ENCODE results near the gene DEK. TPM values are rescaled to one million over a fixed set of nuclear protein-coding genes. Genes with fewer than 3 reads are reported as not detected.
A peak's percentile ranks its signal among the peaks of the same experiment; 100 is the strongest.

Gene DEK
- total RNA-seq, 2 experiments from 2014 or later = 52.7 to 56.7 TPM

- POLR2A ChIA-PET = no interaction called here
- TF ChIP-seq, protein P1, sequence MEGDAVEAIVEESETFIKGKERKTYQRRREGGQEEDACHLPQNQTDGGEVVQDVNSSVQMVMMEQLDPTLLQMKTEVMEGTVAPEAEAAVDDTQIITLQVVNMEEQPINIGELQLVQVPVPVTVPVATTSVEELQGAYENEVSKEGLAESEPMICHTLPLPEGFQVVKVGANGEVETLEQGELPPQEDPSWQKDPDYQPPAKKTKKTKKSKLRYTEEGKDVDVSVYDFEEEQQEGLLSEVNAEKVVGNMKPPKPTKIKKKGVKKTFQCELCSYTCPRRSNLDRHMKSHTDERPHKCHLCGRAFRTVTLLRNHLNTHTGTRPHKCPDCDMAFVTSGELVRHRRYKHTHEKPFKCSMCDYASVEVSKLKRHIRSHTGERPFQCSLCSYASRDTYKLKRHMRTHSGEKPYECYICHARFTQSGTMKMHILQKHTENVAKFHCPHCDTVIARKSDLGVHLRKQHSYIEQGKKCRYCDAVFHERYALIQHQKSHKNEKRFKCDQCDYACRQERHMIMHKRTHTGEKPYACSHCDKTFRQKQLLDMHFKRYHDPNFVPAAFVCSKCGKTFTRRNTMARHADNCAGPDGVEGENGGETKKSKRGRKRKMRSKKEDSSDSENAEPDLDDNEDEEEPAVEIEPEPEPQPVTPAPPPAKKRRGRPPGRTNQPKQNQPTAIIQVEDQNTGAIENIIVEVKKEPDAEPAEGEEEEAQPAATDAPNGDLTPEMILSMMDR (IDR thresholded peaks at IDR 0.05) = no peak
- H3K36me3 Mint-ChIP-seq (ENCODE audit: low read depth) = peaks cover 73% of the 10 kb centered on the region
- no peaks in the 10 kb centered on the region for H3K4me1 ChIP-seq (ENCODE audit: insufficient read depth, low read length)
- H3K27me3 ChIP-seq (ENCODE audit: control insufficient read depth in 1 of 2, insufficient read depth in 2 of 2, low read length in 2 of 2) = no peaks in the 10 kb centered on the region
- DNase-seq (no peak), ATAC-seq (ENCODE audit: poor library complexity) (no peak)
- no peak overlapping the region for H3K27ac Mint-ChIP-seq
- H3K36me3 ChIP-seq (ENCODE audit: insufficient read depth, low read length) = peaks cover 27% of the 10 kb centered on the region
- H3K4me1 Mint-ChIP-seq (ENCODE audit: low read depth) = no peaks in the 10 kb centered on the region
- H3K27ac ChIP-seq (ENCODE audit: low read depth in 1 of 2, low read length in 2 of 2) = no peak overlapping the region
- no peak overlapping the region for H3K4me3 ChIP-seq (ENCODE audit: low read length)
- no peaks in the 10 kb centered on the region for H3K9me3 Mint-ChIP-seq
- no peaks in the 10 kb centered on the region for H3K9me3 ChIP-seq (ENCODE audit: control insufficient read depth in 1 of 2, insufficient read depth in 1 of 2, low read length in 2 of 2)
- H3K27me3 Mint-ChIP-seq = no peaks in the 10 kb centered on the region
- CTCF ChIA-PET = no interaction called here
- no peak overlapping the region for H3K4me3 Mint-ChIP-seq
- intact Hi-C loops (cut with DNase I, micrococcal nuclease) = no loop called here
Measured at GRCh38 chr6:18187701-18188100, 76.6 kb downstream of the DEK start.

GRCh38 chr6:18186540-18187250 lies 77.6 kb downstream of the DEK start:
- Mint-ChIP-seq H3K4me3 (no peak overlapping the region), H3K36me3 (ENCODE audit: low read depth) (peaks cover 74% of the 10 kb centered on the region), H3K27ac (no peak overlapping the region), H3K27me3 (no peaks in the 10 kb centered on the region), H3K4me1 (ENCODE audit: low read depth) (no peaks in the 10 kb centered on the region), H3K9me3 (no peaks in the 10 kb centered on the region)
- ATAC-seq (ENCODE audit: poor library complexity) (no peak), DNase-seq (peak in 3 of 14 experiments; percentile 0 to 52 (median 31))
- Histone ChIP-seq H3K9me3 (ENCODE audit: control insufficient read depth in 1 of 2, insufficient read depth in 1 of 2, low read length in 2 of 2) (no peaks in the 10 kb centered on the region), H3K4me3 (ENCODE audit: low read length) (no peak overlapping the region), H3K4me1 (ENCODE audit: insufficient read depth, low read length) (no peaks in the 10 kb centered on the region), H3K27ac (ENCODE audit: low read depth in 1 of 2, low read length in 2 of 2) (no peak overlapping the region), H3K27me3 (ENCODE audit: control insufficient read depth in 1 of 2, insufficient read depth in 2 of 2, low read length in 2 of 2) (no peaks in the 10 kb centered on the region), H3K36me3 (ENCODE audit: insufficient read depth, low read length) (peaks cover 25% of the 10 kb centered on the region)
- TF ChIP-seq, protein P1 (IDR thresholded peaks at IDR 0.05) = no peak
- ChIA-PET POLR2A (no interaction called here), CTCF (no interaction called here)
- intact Hi-C loops (cut with DNase I, micrococcal nuclease) = no loop called here

- H3K4me1 ChIP-seq (ENCODE audit: insufficient read depth, low read length) = no peaks in the 10 kb centered on the region
- ATAC-seq (ENCODE audit: poor library complexity) (no peak), DNase-seq (peak in 1 of 14 experiments; percentile 2)
- no peak overlapping the region for H3K27ac Mint-ChIP-seq
- H3K9me3 ChIP-seq (ENCODE audit: control insufficient read depth in 1 of 2, insufficient read depth in 1 of 2, low read length in 2 of 2) = no peaks in the 10 kb centered on the region
- no peaks in the 10 kb centered on the region for H3K27me3 Mint-ChIP-seq
- H3K36me3 Mint-ChIP-seq (ENCODE audit: low read depth) = peaks cover 71% of the 10 kb centered on the region
- no peaks in the 10 kb centered on the region for H3K9me3 Mint-ChIP-seq
- TF ChIP-seq, protein P1 (IDR thresholded peaks at IDR 0.05) = no peak
- H3K36me3 ChIP-seq (ENCODE audit: insufficient read depth, low read length) = peaks cover 18% of the 10 kb centered on the region
- H3K4me1 Mint-ChIP-seq (ENCODE audit: low read depth) = no peaks in the 10 kb centered on the region
- H3K27me3 ChIP-seq (ENCODE audit: control insufficient read depth in 1 of 2, insufficient read depth in 2 of 2, low read length in 2 of 2) = no peaks in the 10 kb centered on the region
- ChIA-PET CTCF (no interaction called here), POLR2A (no interaction called here)
- H3K4me3 ChIP-seq (ENCODE audit: low read length) = no peak overlapping the region
- no peak overlapping the region for H3K4me3 Mint-ChIP-seq
- intact Hi-C loops (cut with DNase I, micrococcal nuclease) = no loop called here
- no peak overlapping the region for H3K27ac ChIP-seq (ENCODE audit: low read depth in 1 of 2, low read length in 2 of 2)
Measured at GRCh38 chr6:18186033-18186432, 78.3 kb downstream of the DEK start.

Data from CD4-positive, alpha-beta T cell (primary cell).